GM23338 (cell line): ENCODE measurements around the gene HHATL. TPM values are rescaled to one million over a fixed set of nuclear protein-coding genes. Genes with fewer than 3 reads are reported as not detected.

Experiments used
- ATAC-seq: fragments of 200-7000 bp; cut with Tn5 transposase; 3 replicates; pipeline ENCODE4 v1.9.1; 2020
- DNase-seq: peaks from one replicate; pipeline ENCODE4 v3.0.0-alpha.2; 2015; ENCODE audit warnings: low spot score
- H2AFZ ChIP-seq: fragments of 200-600 bp; sonication (generic); 2 replicates; pipeline ENCODE4 v1.8.0; 2016; ENCODE audit warnings: antibody characterized with exemption, mild to moderate bottlenecking, moderate library complexity
- H3F3A ChIP-seq: fragments of 200-600 bp; sonication (generic); replicated peaks from 2 replicates; pipeline ENCODE4 v1.8.0; 2017; ENCODE audit warnings: antibody characterized with exemption, mixed run types, low read depth
- H3K27ac ChIP-seq: fragments of 200-600 bp; sonication (generic); 2 replicates; pipeline ENCODE4 v1.6.1; 2016; ENCODE audit warnings: low read depth
- H3K27me3 ChIP-seq: fragments of 200-600 bp; sonication (generic); 2 replicates; pipeline ENCODE4 v1.8.0; 2016; ENCODE audit warnings: mild to moderate bottlenecking, mixed run types, moderate library complexity; ENCODE audit not compliant: insufficient read depth
- H3K36me3 ChIP-seq: fragments of 200-600 bp; sonication (generic); 2 replicates; pipeline ENCODE4 v1.8.0; 2016; ENCODE audit warnings: mild to moderate bottlenecking; ENCODE audit not compliant: insufficient read depth
- H3K4me1 ChIP-seq: fragments of 200-600 bp; sonication (generic); 2 replicates; pipeline ENCODE4 v1.8.0; 2016; ENCODE audit warnings: mild to moderate bottlenecking, moderate library complexity; ENCODE audit not compliant: insufficient read depth
- H3K4me2 ChIP-seq: fragments of 200-600 bp; sonication (generic); 2 replicates; pipeline ENCODE4 v1.7.1; 2017; ENCODE audit warnings: mixed run types
- H3K4me3 ChIP-seq: fragments of 200-600 bp; sonication (generic); 2 replicates; pipeline ENCODE4 v1.6.1; 2016; ENCODE audit warnings: mixed run types
- H3K79me2 ChIP-seq: fragments of 200-600 bp; sonication (generic); replicated peaks from 2 replicates; pipeline ENCODE4 v1.8.0; 2017; ENCODE audit warnings: mild to moderate bottlenecking; ENCODE audit not compliant: insufficient read depth
- H3K9me2 ChIP-seq: fragments of 200-600 bp; sonication (generic); 2 replicates; pipeline ENCODE4 v1.8.0; 2017; ENCODE audit not compliant: insufficient read depth
- H4K20me1 ChIP-seq: fragments of 200-600 bp; sonication (generic); replicated peaks from 2 replicates; pipeline ENCODE4 v1.8.0; 2017; ENCODE audit warnings: mild to moderate bottlenecking; ENCODE audit not compliant: insufficient read depth
- H3K27ac Mint-ChIP-seq: 2 replicates; pipeline ENCODE4 v1.8.0; 2020; ENCODE audit warnings: inconsistent platforms, mild to moderate bottlenecking, moderate library complexity, mixed read lengths
- H3K27me3 Mint-ChIP-seq: 3 replicates; pipeline ENCODE4 v1.8.0; 2022; ENCODE audit warnings: low read depth, mild to moderate bottlenecking, moderate library complexity, mixed read lengths, inconsistent platforms; ENCODE audit not compliant: insufficient read depth, poor library complexity
- H3K36me3 Mint-ChIP-seq: 3 replicates; pipeline ENCODE4 v1.8.0; 2021; ENCODE audit warnings: low read depth, mild to moderate bottlenecking, inconsistent platforms, moderate library complexity, mixed read lengths
- H3K4me1 Mint-ChIP-seq: 3 replicates; pipeline ENCODE4 v1.8.0; 2020; ENCODE audit warnings: mild to moderate bottlenecking, inconsistent platforms, mixed read lengths
- H3K4me3 Mint-ChIP-seq: 3 replicates; pipeline ENCODE4 v1.8.0; 2021; ENCODE audit warnings: moderate library complexity, mild to moderate bottlenecking, inconsistent platforms, mixed read lengths
- H3K9me3 Mint-ChIP-seq: 3 replicates; pipeline ENCODE4 v1.8.0; 2020; ENCODE audit warnings: moderate library complexity, mild to moderate bottlenecking, inconsistent platforms, mixed read lengths
- CREB1 ChIP-seq: fragments of 250-450 bp; sonication (Bioruptor Pico); IDR thresholded peaks from 2 replicates; pipeline ENCODE4 v1.5.0; 2020; ENCODE audit warnings: low read depth, mild to moderate bottlenecking, moderate library complexity
- CTCF ChIP-seq, 2 experiments: fragments of 200-600 bp in 1 of 2; sonication (generic) in 1 of 2; conservative IDR thresholded peaks; 2 replicates each; pipeline versions ENCODE4 v1.5.1 to v1.6.1; 2016 to 2017; ENCODE audit warnings: antibody characterized with exemption in 2 of 2, low read depth in 2 of 2, mild to moderate bottlenecking in 2 of 2, moderate library complexity in 1 of 2
- ETS1 ChIP-seq: IDR thresholded peaks from 2 replicates; pipeline ENCODE4 v1.6.1; 2016; ENCODE audit warnings: antibody characterized with exemption
- EZH2 ChIP-seq: fragments of 200-600 bp; sonication (generic); IDR thresholded peaks from one replicate; pipeline ENCODE4 v1.8.0; 2017; ENCODE audit warnings: antibody characterized with exemption, mild to moderate bottlenecking, low read depth; ENCODE audit not compliant: unreplicated experiment
- JUNB ChIP-seq: IDR thresholded peaks from one replicate; pipeline ENCODE4 v1.6.1; 2016; ENCODE audit warnings: antibody characterized with exemption; ENCODE audit not compliant: unreplicated experiment
- NANOG ChIP-seq: IDR thresholded peaks from 2 replicates; pipeline ENCODE4 v1.6.1; 2016; ENCODE audit warnings: antibody characterized with exemption, borderline replicate concordance
- STAT1 ChIP-seq: IDR thresholded peaks from one replicate; pipeline ENCODE4 v1.6.1; 2016; ENCODE audit warnings: antibody characterized with exemption; ENCODE audit not compliant: unreplicated experiment
- ZNF114 ChIP-seq: fragments of 250-450 bp; sonication (Bioruptor Pico); IDR thresholded peaks from 2 replicates; pipeline ENCODE4 v1.5.0; 2020; ENCODE audit warnings: mild to moderate bottlenecking, moderate library complexity
- ZNF331 ChIP-seq: fragments of 250-450 bp; sonication (Bioruptor Pico); IDR thresholded peaks from 2 replicates; pipeline ENCODE4 v1.5.0; 2020; ENCODE audit warnings: low read depth, mild to moderate bottlenecking, moderate library complexity
- polyA plus RNA-seq: library from polyadenylated mRNA; unstranded; fragments of >200 nt; fragmentation: Nextera tagmentation; extraction: Ambion mirVana; gene quantifications from 2 replicates; pipeline ENCODE4 v1.2.1, GENCODE V29; 2016
- total RNA-seq: library from RNA; depleted of rRNA; stranded (reverse); fragments of >200 nt; shearing (Covaris generic); gene quantifications from 2 replicates; pipeline ENCODE4 v1.2.3, GENCODE V29; 2014

Gene HHATL
- total and polyA plus RNA-seq, 2 experiments from 2014 or later: not detected

GRCh38 chr3:42689421-42690014 is 13.1 kb downstream of the HHATL start:
- no peak overlapping the region for H3K27ac Mint-ChIP-seq
- Histone ChIP-seq H3F3A (no peaks in the 10 kb centered on the region), H2AFZ (no peak overlapping the region), H3K79me2 (no peaks in the 10 kb centered on the region), H3K4me2 (no peak overlapping the region), H3K27me3 (no peaks in the 10 kb centered on the region), H3K9me2 (no peaks in the 10 kb centered on the region), H3K36me3 (no peaks in the 10 kb centered on the region), H3K27ac (no peak overlapping the region), H3K4me3 (no peak overlapping the region), H3K4me1 (no peaks in the 10 kb centered on the region), H4K20me1 (no peaks in the 10 kb centered on the region)
- H3K36me3 Mint-ChIP-seq: no peaks in the 10 kb centered on the region
- no peaks in the 10 kb centered on the region for H3K9me3 Mint-ChIP-seq
- peaks cover 19% of the 10 kb centered on the region for H3K4me1 Mint-ChIP-seq
- TF ChIP-seq JUNB (no peak), CREB1 (CRISPR knock-in tag) (no peak), ZNF331 (CRISPR knock-in tag) (no peak)
- no peak overlapping the region for H3K4me3 Mint-ChIP-seq
- ATAC-seq (peak; percentile 18; the same call in 2 of the 3 replicates), DNase-seq (no peak)
- H3K27me3 Mint-ChIP-seq: peaks cover 17% of the 10 kb centered on the region

GRCh38 chr3:42688487-42689420 is 13.8 kb downstream of the HHATL start:
- no peaks in the 10 kb centered on the region for H3K9me2 ChIP-seq
- H3K9me3 Mint-ChIP-seq: no peaks in the 10 kb centered on the region
- ATAC-seq: no peak

More at GRCh38 chr3:42688487-42689420, 13.8 kb downstream of the HHATL start:
- Mint-ChIP-seq H3K36me3 (no peaks in the 10 kb centered on the region), H3K4me3 (no peak overlapping the region), H3K27me3 (peaks cover 17% of the 10 kb centered on the region), H3K27ac (no peak overlapping the region), H3K4me1 (peaks cover 19% of the 10 kb centered on the region)
- no peaks in the 10 kb centered on the region for H3K79me2 ChIP-seq
- H3K27me3 ChIP-seq: no peaks in the 10 kb centered on the region
- no peak overlapping the region for H2AFZ ChIP-seq
- no peaks in the 10 kb centered on the region for H3F3A ChIP-seq
- no peaks in the 10 kb centered on the region for H3K4me1 ChIP-seq
- TF ChIP-seq ZNF114 (CRISPR knock-in tag) (no peak), ETS1 (no peak), ZNF331 (CRISPR knock-in tag) (no peak), CREB1 (CRISPR knock-in tag) (no peak), EZH2 (no peak), STAT1 (no peak), CTCF (conservative IDR thresholded peaks at IDR 0.05; ENCODE audit: low read depth in 2 of 2) (no peak), JUNB (no peak), NANOG (no peak)
- no peak overlapping the region for H3K4me3 ChIP-seq
- no peaks in the 10 kb centered on the region for H3K36me3 ChIP-seq
- DNase-seq: no peak
- no peak overlapping the region for H3K4me2 ChIP-seq
- no peaks in the 10 kb centered on the region for H4K20me1 ChIP-seq
- no peak overlapping the region for H3K27ac ChIP-seq
